B cell (primary cell): ENCODE data around the gene FAM184A. TPM values are rescaled to one million over a fixed set of nuclear protein-coding genes. Genes with fewer than 3 reads are reported as not detected.

Experiments used
- ATAC-seq: fragments of 200-7000 bp; cut with Tn5 transposase; one replicate; pipeline ENCODE4 v1.10.0; 2021; ENCODE audit warnings: low read depth, mild to moderate bottlenecking, moderate number of reproducible peaks, moderate library complexity
- CTCF ChIA-PET: fragments of 350-600 bp; sonication (Branson Sonifier 250); formaldehyde crosslinking; loops from one replicate; lab custom pipeline; 2021; ENCODE audit warnings: antibody characterized with exemption, inconsistent platforms; lab: Charles Lee
- POLR2A ChIA-PET: fragments of 350-600 bp; sonication (Branson Sonifier 250); formaldehyde crosslinking; loops from one replicate; lab custom pipeline; 2021; ENCODE audit warnings: antibody characterized with exemption; lab: Charles Lee
- DNase-seq: peaks from one replicate; pipeline ENCODE4 v3.0.0; 2013
- H2AFZ ChIP-seq: 2 replicates; pipeline ENCODE4 v1.6.1; 2012; ENCODE audit warnings: mild to moderate bottlenecking, low read depth, low read length; ENCODE audit not compliant: insufficient read depth, poor library complexity, severe bottlenecking
- H3K27ac ChIP-seq, 2 donors: 1 replicate in 1 of 2; 2 replicates in 1 of 2; pipeline ENCODE4 v1.5.1; 2012 to 2013; ENCODE audit warnings: low read length in 2 of 2, mild to moderate bottlenecking in 2 of 2, moderate library complexity in 1 of 2
- H3K27me3 ChIP-seq, 4 experiments: fragments of 200-600 bp in 1 of 4; sonication (generic) in 1 of 4; replicated peaks in 1 of 4; 1 replicate in 2 of 4; 2 replicates in 2 of 4; pipeline versions ENCODE4 v1.6.1 to v1.7.0; 2013 to 2016; ENCODE audit warnings: low read length in 3 of 4, mild to moderate bottlenecking in 2 of 4, mixed read lengths in 1 of 4, moderate library complexity in 1 of 4; ENCODE audit not compliant: insufficient read depth in 4 of 4, control insufficient read depth in 3 of 4; ENCODE audit errors: control extremely low read depth in 1 of 4
- H3K36me3 ChIP-seq, 2 experiments: replicated peaks in 1 of 2; 1 replicate in 1 of 2; 2 replicates in 1 of 2; pipeline versions ENCODE4 v1.6.1 to v1.7.1; 2013; ENCODE audit warnings: low read length in 1 of 2; ENCODE audit not compliant: insufficient read depth in 2 of 2, control insufficient read depth in 1 of 2; ENCODE audit errors: control extremely low read depth in 1 of 2, extremely low read depth in 1 of 2
- H3K4me1 ChIP-seq, 2 donors: fragments of 200-600 bp in 1 of 2; sonication (generic) in 1 of 2; 1 replicate in 1 of 2; 2 replicates in 1 of 2; pipeline versions ENCODE4 v1.5.1 to v1.6.1; 2013 to 2017; ENCODE audit warnings: low read length in 2 of 2; ENCODE audit not compliant: control insufficient read depth in 2 of 2, insufficient read depth in 2 of 2
- H3K4me2 ChIP-seq: replicated peaks from 2 replicates; pipeline ENCODE3; 2012; ENCODE audit warnings: mild to moderate bottlenecking, low read depth, low read length; ENCODE audit not compliant: poor library complexity, severe bottlenecking
- H3K4me3 ChIP-seq, 5 experiments: fragments of 200-600 bp in 1 of 5; sonication (generic) in 1 of 5; 1 replicate in 3 of 5; 2 replicates in 2 of 5; pipeline versions ENCODE4 v1.5.1 to v1.7.0; 2011 to 2016; ENCODE audit warnings: low read length in 4 of 5, mild to moderate bottlenecking in 4 of 5, low read depth in 2 of 5, control low read depth in 1 of 5, moderate library complexity in 1 of 5; ENCODE audit not compliant: insufficient read depth in 1 of 5; ENCODE audit errors: control extremely low read depth in 1 of 5, extremely low read depth in 1 of 5
- H3K79me2 ChIP-seq: fragments of 200-600 bp; sonication (generic); one replicate; pipeline ENCODE4 v1.6.0; 2016; ENCODE audit warnings: low read length; ENCODE audit not compliant: control insufficient read depth, insufficient read depth
- H3K9ac ChIP-seq: fragments of 200-600 bp; sonication (generic); 2 replicates; pipeline ENCODE4 v1.6.1; 2017; ENCODE audit warnings: mild to moderate bottlenecking, low read length, moderate library complexity
- H3K9me3 ChIP-seq, 3 donors: one replicate each; pipeline versions ENCODE4 v1.6.1 to v1.7.1; 2013; ENCODE audit warnings: low read length in 2 of 3; ENCODE audit not compliant: control insufficient read depth in 2 of 3, insufficient read depth in 1 of 3; ENCODE audit errors: control extremely low read depth in 1 of 3
- H4K20me1 ChIP-seq: 2 replicates; pipeline ENCODE4 v1.6.0; 2012; ENCODE audit warnings: mild to moderate bottlenecking, low read length; ENCODE audit not compliant: insufficient read depth, control insufficient read depth, poor library complexity, severe bottlenecking
- H3K27ac Mint-ChIP-seq: one replicate; pipeline ENCODE4 v1.8.0; 2021; ENCODE audit warnings: mixed read lengths
- H3K27me3 Mint-ChIP-seq: one replicate; pipeline ENCODE4 v1.8.0; 2021; ENCODE audit warnings: mixed read lengths
- H3K4me1 Mint-ChIP-seq: one replicate; pipeline ENCODE4 v1.8.0; 2021; ENCODE audit warnings: mixed read lengths
- H3K4me3 Mint-ChIP-seq: one replicate; pipeline ENCODE4 v1.8.0; 2021; ENCODE audit warnings: mixed read lengths
- H3K9me3 Mint-ChIP-seq: one replicate; pipeline ENCODE4 v1.8.0; 2022; ENCODE audit warnings: mixed read lengths; ENCODE audit not compliant: insufficient read depth
- EZH2 ChIP-seq: IDR thresholded peaks from 2 replicates; pipeline ENCODE4 v1.6.1; 2012; ENCODE audit warnings: borderline replicate concordance, low read depth, mild to moderate bottlenecking, moderate library complexity, low read length; ENCODE audit not compliant: insufficient read depth, poor library complexity, severe bottlenecking
- WGBS: methylation state at CpG from one replicate; pipeline ENCODE4 v1.1.5; 2013; ENCODE audit warnings: missing lambda C conversion rate; ENCODE audit not compliant: insufficient coverage; 5-methylcytosine and 5-hydroxymethylcytosine counted together
- intact Hi-C: fragments of 100-400 bp; cut with micrococcal nuclease; formaldehyde crosslinking; loops from one replicate; pipeline ENCODE4 v1.10.0; 2022
- polyA plus RNA-seq: library from polyadenylated mRNA; depleted of rRNA; stranded (reverse); fragments of >200 nt; gene quantifications from 2 replicates; pipeline ENCODE4 v1.2.3, GENCODE V29; 2012
- total RNA-seq, 2 donors: library from RNA; stranded (reverse); fragments of 120-200 nt in 1 of 2; gene quantifications; 1 replicate in 1 of 2; 2 replicates in 1 of 2; pipeline versions ENCODE4 v1.2.3 to v1.2.4, GENCODE V29; 2013 to 2022
- TF ChIP-seq, protein P1 (sequence below): fragments of 200-600 bp; IDR thresholded peaks from one replicate; pipeline ENCODE4 v1.8.0; 2022; ENCODE audit warnings: antibody characterized with exemption, mild to moderate bottlenecking

FAM184A gene
- total and polyA plus RNA-seq, 2 donors (not counting 1 experiment from before 2014, with no cell fraction given): 0.07 to 0.54 TPM

DNA sequence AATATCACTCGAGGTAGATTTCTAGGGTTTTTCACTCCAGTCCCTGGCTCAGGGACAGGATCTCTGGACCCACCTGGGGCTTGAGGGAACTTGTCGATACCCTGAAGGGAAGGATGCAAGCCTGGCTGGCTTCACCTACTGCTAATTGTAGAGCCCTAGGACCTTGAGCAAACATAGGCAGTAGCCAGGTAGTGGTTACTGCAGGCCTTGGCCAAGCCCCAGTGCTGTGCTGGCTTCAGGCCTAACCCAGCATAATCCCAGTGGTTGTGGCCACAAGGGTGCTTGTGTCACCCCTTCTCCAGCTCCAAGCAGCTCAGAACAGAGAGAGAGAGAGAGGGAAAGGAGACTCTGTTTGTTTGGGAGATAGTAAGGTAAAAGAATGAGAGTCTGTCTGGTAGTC is 137.7 kb downstream of the FAM184A start:
- H3K27ac ChIP-seq: no peak overlapping the region
- Mint-ChIP-seq H3K9me3 (peaks cover 8% of the 10 kb centered on the region), H3K4me1 (peaks cover 31% of the 10 kb centered on the region), H3K27me3 (no peaks in the 10 kb centered on the region), H3K27ac (no peak overlapping the region), H3K4me3 (no peak overlapping the region)
- CTCF ChIA-PET: no interaction called here
- 54% methylated on average over 2 of the region's 2 CpGs for WGBS
- ATAC-seq: no peak
- POLR2A ChIA-PET: no interaction called here
- H3K79me2 ChIP-seq: peaks cover 14% of the 10 kb centered on the region
- no peaks in the 10 kb centered on the region for H3K27me3 ChIP-seq
- TF ChIP-seq, protein P1, sequence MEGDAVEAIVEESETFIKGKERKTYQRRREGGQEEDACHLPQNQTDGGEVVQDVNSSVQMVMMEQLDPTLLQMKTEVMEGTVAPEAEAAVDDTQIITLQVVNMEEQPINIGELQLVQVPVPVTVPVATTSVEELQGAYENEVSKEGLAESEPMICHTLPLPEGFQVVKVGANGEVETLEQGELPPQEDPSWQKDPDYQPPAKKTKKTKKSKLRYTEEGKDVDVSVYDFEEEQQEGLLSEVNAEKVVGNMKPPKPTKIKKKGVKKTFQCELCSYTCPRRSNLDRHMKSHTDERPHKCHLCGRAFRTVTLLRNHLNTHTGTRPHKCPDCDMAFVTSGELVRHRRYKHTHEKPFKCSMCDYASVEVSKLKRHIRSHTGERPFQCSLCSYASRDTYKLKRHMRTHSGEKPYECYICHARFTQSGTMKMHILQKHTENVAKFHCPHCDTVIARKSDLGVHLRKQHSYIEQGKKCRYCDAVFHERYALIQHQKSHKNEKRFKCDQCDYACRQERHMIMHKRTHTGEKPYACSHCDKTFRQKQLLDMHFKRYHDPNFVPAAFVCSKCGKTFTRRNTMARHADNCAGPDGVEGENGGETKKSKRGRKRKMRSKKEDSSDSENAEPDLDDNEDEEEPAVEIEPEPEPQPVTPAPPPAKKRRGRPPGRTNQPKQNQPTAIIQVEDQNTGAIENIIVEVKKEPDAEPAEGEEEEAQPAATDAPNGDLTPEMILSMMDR: no peak
- TF ChIP-seq EZH2: no peak
- no peak overlapping the region for H3K4me3 ChIP-seq
- no peaks in the 10 kb centered on the region for H4K20me1 ChIP-seq
- DNase-seq: peak; percentile 13
- H3K4me2 ChIP-seq: peak overlapping the region; percentile 38
- no peaks in the 10 kb centered on the region for H3K36me3 ChIP-seq
- H3K9ac ChIP-seq: no peak overlapping the region
- intact Hi-C loops: no loop called here
- peaks cover 2 to 8% (median 3%) of the 10 kb centered on the region in 3 donors for H3K9me3 ChIP-seq
- H3K4me1 ChIP-seq: peaks cover 8 to 12% of the 10 kb centered on the region in 2 donors
- H2AFZ ChIP-seq: no peak overlapping the region

DNA sequence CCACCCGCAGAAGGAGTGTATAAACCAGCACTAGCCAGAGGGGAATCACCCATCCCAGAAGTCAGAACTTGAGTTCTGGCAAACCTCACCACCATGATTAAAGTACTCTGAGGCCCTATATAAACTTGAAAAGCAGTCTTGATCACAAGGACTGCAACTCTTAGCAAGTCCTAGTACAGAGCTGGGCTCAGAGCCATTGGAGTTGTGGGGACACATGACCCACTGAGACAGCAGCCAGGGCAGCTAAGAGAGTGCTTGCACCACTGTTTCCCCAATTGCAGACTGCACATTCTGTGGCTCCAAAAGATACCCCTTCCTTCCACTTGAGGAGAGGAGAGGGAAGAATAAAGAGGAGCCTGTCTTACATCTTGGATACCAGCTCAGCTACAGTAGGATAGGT is 138.8 kb downstream of the FAM184A start:
- H3K27me3 Mint-ChIP-seq: no peaks in the 10 kb centered on the region
- POLR2A ChIA-PET: interaction anchor here (0.7 kb wide), 1 partner anchor 11 kb away, joined by 3 read pairs; no protein-coding TSS in a partner anchor
- Histone ChIP-seq H3K9ac (no peak overlapping the region), H3K27ac (no peak overlapping the region), H3K9me3 (peaks cover 1% of the 10 kb centered on the region in 3 donors), H3K27me3 (no peaks in the 10 kb centered on the region), H2AFZ (no peak overlapping the region), H3K4me2 (no peak overlapping the region), H3K4me3 (no peak overlapping the region), H3K4me1 (peaks cover 13 to 19% of the 10 kb centered on the region in 2 donors), H3K36me3 (no peaks in the 10 kb centered on the region), H4K20me1 (no peaks in the 10 kb centered on the region), H3K79me2 (peaks cover 17% of the 10 kb centered on the region)
- no peak overlapping the region for H3K27ac Mint-ChIP-seq
- ATAC-seq: no peak
- DNase-seq: no peak
- intact Hi-C loops: loop anchor here (10.0 kb wide), 1 partner anchor 135 kb away; the partner anchor contains the start of gene FAM184A
- TF ChIP-seq, protein P1: no peak
- TF ChIP-seq EZH2: no peak
- WGBS: no CpG with 5 or more reads among the region's 1 CpG
- peaks cover 39% of the 10 kb centered on the region for H3K4me1 Mint-ChIP-seq
- H3K9me3 Mint-ChIP-seq: peaks cover 7% of the 10 kb centered on the region
- no peak overlapping the region for H3K4me3 Mint-ChIP-seq
- CTCF ChIA-PET: no interaction called here
